Measurements from ENCODE around the gene PRDM16.

DNA sequence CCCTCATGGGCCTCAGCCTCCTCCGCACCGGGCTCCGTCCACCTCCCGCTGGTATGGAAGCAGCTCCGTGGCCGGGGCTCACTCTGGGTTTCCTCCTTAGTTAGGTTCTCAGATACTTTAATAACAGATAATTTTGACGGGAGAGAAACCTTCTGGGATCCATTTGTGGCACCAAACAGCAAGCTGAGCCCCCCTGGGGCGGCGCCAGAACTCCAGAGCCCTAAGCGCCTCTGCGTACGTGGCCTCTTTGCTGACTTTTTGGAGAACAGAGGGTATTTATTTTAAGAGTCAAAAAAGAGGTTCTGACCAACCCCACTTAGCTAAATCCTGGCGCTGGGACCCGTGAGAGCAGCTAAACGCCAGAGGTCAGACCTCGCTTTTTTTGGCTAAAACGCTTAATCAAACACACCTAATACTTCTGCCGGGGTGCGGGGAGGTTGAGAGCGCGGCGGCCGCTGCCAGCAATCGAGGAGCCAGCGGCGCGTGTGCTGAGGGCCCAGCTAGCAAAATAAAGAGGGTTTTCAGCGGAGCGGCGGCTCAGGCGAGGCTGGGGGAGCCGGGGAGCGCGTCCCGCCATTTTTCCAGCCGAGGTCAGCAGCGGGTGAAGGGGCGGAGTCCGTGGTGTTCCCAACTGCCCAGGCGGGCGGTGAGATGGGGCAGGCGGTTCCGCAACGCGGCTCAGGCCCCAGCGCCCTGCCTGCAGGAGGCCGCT lies 171.7 kb downstream of the PRDM16 start:
- TF ChIP-seq EZH2phosphoT487 (IDR thresholded peaks at IDR 0.05; ENCODE audit: low read length) = no peak
- TF ChIP-seq, protein P1, sequence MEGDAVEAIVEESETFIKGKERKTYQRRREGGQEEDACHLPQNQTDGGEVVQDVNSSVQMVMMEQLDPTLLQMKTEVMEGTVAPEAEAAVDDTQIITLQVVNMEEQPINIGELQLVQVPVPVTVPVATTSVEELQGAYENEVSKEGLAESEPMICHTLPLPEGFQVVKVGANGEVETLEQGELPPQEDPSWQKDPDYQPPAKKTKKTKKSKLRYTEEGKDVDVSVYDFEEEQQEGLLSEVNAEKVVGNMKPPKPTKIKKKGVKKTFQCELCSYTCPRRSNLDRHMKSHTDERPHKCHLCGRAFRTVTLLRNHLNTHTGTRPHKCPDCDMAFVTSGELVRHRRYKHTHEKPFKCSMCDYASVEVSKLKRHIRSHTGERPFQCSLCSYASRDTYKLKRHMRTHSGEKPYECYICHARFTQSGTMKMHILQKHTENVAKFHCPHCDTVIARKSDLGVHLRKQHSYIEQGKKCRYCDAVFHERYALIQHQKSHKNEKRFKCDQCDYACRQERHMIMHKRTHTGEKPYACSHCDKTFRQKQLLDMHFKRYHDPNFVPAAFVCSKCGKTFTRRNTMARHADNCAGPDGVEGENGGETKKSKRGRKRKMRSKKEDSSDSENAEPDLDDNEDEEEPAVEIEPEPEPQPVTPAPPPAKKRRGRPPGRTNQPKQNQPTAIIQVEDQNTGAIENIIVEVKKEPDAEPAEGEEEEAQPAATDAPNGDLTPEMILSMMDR (IDR thresholded peaks at IDR 0.05; ENCODE audit: low read length) = no peak
- TF ChIP-seq EZH2 (optimal IDR thresholded peaks at IDR 0.05; ENCODE audit: low read depth, low read length) = no peak
